Esophagus muscularis mucosa (tissue), 4 donors: Measurements from ENCODE around the gene TRIM7. TPM values are rescaled to one million over a fixed set of nuclear protein-coding genes. Genes with fewer than 3 reads are reported as not detected.

ENCODE experiments used
- DNase-seq: peaks from one replicate; pipeline ENCODE4 v3.0.0-alpha.2; 2017; ENCODE audit errors: extremely low spot score
- H3K27ac ChIP-seq, 4 donors: fragments of 200-600 bp; sonication (generic); replicated peaks in 1 of 4; 1 replicate in 3 of 4; 2 replicates in 1 of 4; pipeline ENCODE4 v1.5.1; 2016 to 2019; ENCODE audit warnings: mild to moderate bottlenecking in 1 of 4
- H3K27me3 ChIP-seq, 4 donors: fragments of 200-600 bp; sonication (generic); one replicate each; pipeline versions ENCODE4 v1.5.1 to v1.6.0; 2016 to 2019
- H3K36me3 ChIP-seq, 4 donors: fragments of 200-600 bp; sonication (generic); one replicate each; pipeline ENCODE4 v1.5.1; 2016 to 2019
- H3K4me1 ChIP-seq, 4 donors: fragments of 200-600 bp; sonication (generic); one replicate each; pipeline ENCODE4 v1.5.1; 2016 to 2019
- H3K4me3 ChIP-seq, 4 donors: fragments of 200-600 bp; sonication (generic); 1 replicate in 2 of 4; 2 replicates in 2 of 4; pipeline ENCODE4 v1.5.1; 2016 to 2019; ENCODE audit warnings: mild to moderate bottlenecking in 4 of 4, moderate library complexity in 1 of 4
- H3K9me3 ChIP-seq, 4 donors: fragments of 200-600 bp; sonication (generic); 1 replicate in 3 of 4; 2 replicates in 1 of 4; pipeline ENCODE4 v1.5.1; 2016 to 2019
- CTCF ChIP-seq, 3 experiments: fragments of 200-600 bp in 2 of 3; fragments of 450-650 bp in 1 of 3; sonication (generic) in 2 of 3; IDR thresholded peaks; one replicate each; pipeline ENCODE4 v1.5.1; 2017 to 2019; ENCODE audit warnings: antibody characterized with exemption in 3 of 3, mild to moderate bottlenecking in 2 of 3, moderate library complexity in 1 of 3
- EP300 ChIP-seq: sonication (generic); formaldehyde crosslinking; IDR thresholded peaks from one replicate; pipeline ENCODE4 v1.6.1; 2017; ENCODE audit warnings: antibody characterized with exemption
- POLR2A ChIP-seq: fragments of 450-650 bp; IDR thresholded peaks from one replicate; pipeline ENCODE4 v1.6.1; 2017; ENCODE audit warnings: antibody characterized with exemption, moderate library complexity, mild to moderate bottlenecking, low read depth
- POLR2AphosphoS5 ChIP-seq, 2 donors: sonication (generic); formaldehyde crosslinking; IDR thresholded peaks; one replicate each; pipeline ENCODE4 v1.6.1; 2017; ENCODE audit warnings: antibody characterized with exemption in 2 of 2
- WGBS: methylation state at CpG from one replicate; pipeline ENCODE4 v1.1.5; 2018; 5-methylcytosine and 5-hydroxymethylcytosine counted together
- intact Hi-C: fragments of 100-400 bp; cut with DNase I; formaldehyde crosslinking; loops from one replicate; pipeline ENCODE4 v1.15.1; 2023
- total RNA-seq, 4 donors: library from RNA; depleted of rRNA; stranded (reverse); fragments of >200 nt; gene quantifications; one replicate each; pipeline versions ENCODE4 v1.1.0 to v1.2.1, GENCODE V29; 2016

TRIM7 gene
- total RNA-seq, 4 donors from 2014 or later, result 2.1 to 5.8 (median 3.4) TPM

GRCh38 chr5:181187500-181188213 is 17.3 kb downstream of the TRIM7 start:
- Histone ChIP-seq H3K27ac (peak overlapping the region; percentile 87 to 95 (median 92)), H3K36me3 (no peaks in the 10 kb centered on the region), H3K4me3 (peak overlapping the region; percentile 76 to 84 (median 78)), H3K4me1 (peaks cover 12 to 62% (median 50%) of the 10 kb centered on the region in 4 donors), H3K27me3 (no peaks in the 10 kb centered on the region), H3K9me3 (no peaks in the 10 kb centered on the region)
- no peak for DNase-seq
- intact Hi-C loops, result no loop called here
- 14% methylated on average over 12 of the region's 37 CpGs for WGBS
- TF ChIP-seq EP300 (no peak), POLR2A (no peak), CTCF (IDR thresholded peaks at IDR 0.05) (peak in 1 of 3 experiments; percentile 7), POLR2AphosphoS5 (IDR thresholded peaks at IDR 0.05) (peak; percentile 43 to 60)

GRCh38 chr5:181186986-181187499 is 18.0 kb downstream of the TRIM7 start:
- WGBS, result 60% methylated on average over 8 of the region's 8 CpGs
- peak overlapping the region in 1 of 4 donors; percentile 84 for H3K4me3 ChIP-seq
- no peaks in the 10 kb centered on the region for H3K36me3 ChIP-seq
- intact Hi-C loops, result no loop called here
- peaks cover 8 to 62% (median 44%) of the 10 kb centered on the region in 4 donors for H3K4me1 ChIP-seq
- no peak for DNase-seq
- no peak for TF ChIP-seq EP300
- no peaks in the 10 kb centered on the region for H3K27me3 ChIP-seq
- H3K27ac ChIP-seq, result peak overlapping the region; percentile 87 to 95 (median 92)
- no peaks in the 10 kb centered on the region for H3K9me3 ChIP-seq

GRCh38 chr5:181186022-181186421 is 19.0 kb downstream of the TRIM7 start:
- Histone ChIP-seq H3K36me3 (no peaks in the 10 kb centered on the region), H3K9me3 (no peaks in the 10 kb centered on the region), H3K4me1 (peaks cover 8 to 60% (median 40%) of the 10 kb centered on the region in 4 donors), H3K27me3 (no peaks in the 10 kb centered on the region), H3K27ac (no peak overlapping the region), H3K4me3 (no peak overlapping the region)
- intact Hi-C loops, result no loop called here
- 88% methylated on average over 6 of the region's 6 CpGs for WGBS
- DNase-seq, result no peak
- TF ChIP-seq CTCF (IDR thresholded peaks at IDR 0.05) (no peak), POLR2AphosphoS5 (IDR thresholded peaks at IDR 0.05) (no peak), POLR2A (no peak)

GRCh38 chr5:181185560-181185959 is 19.4 kb downstream of the TRIM7 start:
- no peaks in the 10 kb centered on the region for H3K36me3 ChIP-seq
- H3K9me3 ChIP-seq, result no peaks in the 10 kb centered on the region
- intact Hi-C loops, result no loop called here
- WGBS, result 94% methylated on average over 13 of the region's 13 CpGs
- peaks cover 6 to 55% (median 36%) of the 10 kb centered on the region in 4 donors for H3K4me1 ChIP-seq
- H3K4me3 ChIP-seq, result no peak overlapping the region
- TF ChIP-seq POLR2AphosphoS5 (IDR thresholded peaks at IDR 0.05) (no peak), EP300 (no peak), POLR2A (no peak), CTCF (IDR thresholded peaks at IDR 0.05) (no peak)
- H3K27ac ChIP-seq, result no peak overlapping the region
- no peaks in the 10 kb centered on the region for H3K27me3 ChIP-seq
- DNase-seq, result no peak

- TF ChIP-seq CTCF (IDR thresholded peaks at IDR 0.05), result no peak
- no peak for TF ChIP-seq POLR2A
- TF ChIP-seq POLR2AphosphoS5 (IDR thresholded peaks at IDR 0.05), result no peak
- no peak for TF ChIP-seq EP300
- Histone ChIP-seq H3K27ac (peak overlapping the region; percentile 59 to 79 (median 69)), H3K36me3 (no peaks in the 10 kb centered on the region), H3K4me3 (peak overlapping the region; percentile 54 to 68 (median 55)), H3K27me3 (no peaks in the 10 kb centered on the region), H3K9me3 (no peaks in the 10 kb centered on the region), H3K4me1 (peaks cover 5 to 48% (median 28%) of the 10 kb centered on the region in 4 donors)
- DNase-seq, result no peak
- WGBS, result 88% methylated on average over 16 of the region's 16 CpGs
- intact Hi-C loops, result no loop called here
Observed at GRCh38 chr5:181184845-181185216, 20.2 kb downstream of the TRIM7 start.
